Smooth muscle cell of bladder (primary cell): ENCODE data around the gene TAS2R19. TPM values are rescaled to one million over a fixed set of nuclear protein-coding genes. Genes with fewer than 3 reads are reported as not detected.

Experiments used
- total RNA-seq: library from RNA; depleted of rRNA; stranded (reverse); fragments of >200 nt; gene quantifications from 2 replicates; pipeline ENCODE4 v1.2.3, GENCODE V29; 2014

TAS2R19 gene, protein sequence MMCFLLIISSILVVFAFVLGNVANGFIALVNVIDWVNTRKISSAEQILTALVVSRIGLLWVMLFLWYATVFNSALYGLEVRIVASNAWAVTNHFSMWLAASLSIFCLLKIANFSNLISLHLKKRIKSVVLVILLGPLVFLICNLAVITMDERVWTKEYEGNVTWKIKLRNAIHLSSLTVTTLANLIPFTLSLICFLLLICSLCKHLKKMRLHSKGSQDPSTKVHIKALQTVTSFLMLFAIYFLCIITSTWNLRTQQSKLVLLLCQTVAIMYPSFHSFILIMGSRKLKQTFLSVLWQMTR
- total RNA-seq = 4.0 and 4.1 TPM in 2 replicates

GRCh38 chr12:11022520-11022919 lies at the start of gene TAS2R19:
TAS2R19 (minus strand) TSS chr12:11022620; CDS start chr12:11022571, 49 bp downstream.

GRCh38 chr12:11062194-11062593 lies 39.8 kb upstream of the TAS2R19 start, which contains the start of gene TAS2R46:
TAS2R46 (minus strand) TSS chr12:11062294; CDS start chr12:11062294, 0 bp downstream.

GRCh38 chr12:11031307-11031706 lies 8.9 kb upstream of the TAS2R19 start, which contains the start of gene TAS2R31:
TAS2R31 (minus strand) TSS chr12:11031407; CDS start chr12:11031335, 72 bp downstream.

GRCh38 chr12:10998204-10998603 lies 24.2 kb downstream of the TAS2R19 start, which contains the start of gene TAS2R20:
TAS2R20 (minus strand) TSS chr12:10998304; CDS start chr12:10997875, 429 bp downstream.

DNA sequence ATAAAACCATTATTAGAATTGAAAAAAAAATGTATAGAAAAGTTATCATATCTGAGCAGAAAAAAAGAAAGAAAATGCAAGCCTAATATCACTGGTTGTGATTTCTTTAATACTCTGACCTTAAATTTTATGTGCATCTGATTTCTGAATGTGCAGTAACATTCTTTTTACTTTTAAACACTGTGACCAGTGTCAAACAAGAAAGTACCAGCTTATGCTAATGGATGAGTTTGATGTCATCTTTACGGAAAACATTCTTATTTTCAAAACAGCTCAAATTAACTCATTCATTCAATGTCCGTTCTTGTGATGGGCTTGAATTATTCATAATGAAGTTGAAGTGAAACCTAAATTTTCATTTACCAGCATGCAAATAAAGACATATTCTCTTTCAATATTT lies 35.6 kb downstream of the TAS2R19 start, which contains the start of gene TAS2R50:
TSS of gene TAS2R50 (minus strand) at position 101 of the 400 bp plus-strand sequence. CDS start at position 49, 52 bp downstream.

Other genes with a start within 250 kb of the TAS2R19 start
- not detected in 2 replicates for gene TAS2R7, start 220.0 kb downstream of the TAS2R19 start, total RNA-seq
- not detected in 2 replicates for gene TAS2R8, start 215.3 kb downstream of the TAS2R19 start, total RNA-seq
- not detected in 2 replicates for gene TAS2R9, start 212.5 kb downstream of the TAS2R19 start, total RNA-seq
- 0.55 and 0.71 TPM in 2 replicates for gene TAS2R10, start 196.3 kb downstream of the TAS2R19 start, total RNA-seq
- 0.37 and 0.57 TPM in 2 replicates for gene PRR4, start 173.1 kb downstream of the TAS2R19 start, total RNA-seq
- gene PRH1, start 138.4 kb downstream of the TAS2R19 start, total RNA-seq = 11.2 and 16.6 TPM in 2 replicates
- gene TAS2R13, start 113.1 kb downstream of the TAS2R19 start, total RNA-seq = 0.65 and 0.85 TPM in 2 replicates
- 0.14 and 0.18 TPM in 2 replicates for gene PRH2, start 93.4 kb downstream of the TAS2R19 start, total RNA-seq
- gene TAS2R14, start 83.4 kb downstream of the TAS2R19 start, total RNA-seq = 1.7 and 2.4 TPM in 2 replicates
- 2.1 and 2.4 TPM in 2 replicates for gene TAS2R50, start 35.7 kb downstream of the TAS2R19 start, total RNA-seq
- 2.2 and 2.4 TPM in 2 replicates for gene TAS2R20, start 24.3 kb downstream of the TAS2R19 start, total RNA-seq
- gene TAS2R31, start 8.8 kb upstream of the TAS2R19 start, total RNA-seq = 2.4 and 3.7 TPM in 2 replicates
- gene TAS2R46, start 39.7 kb upstream of the TAS2R19 start, total RNA-seq = 1.3 and 1.8 TPM in 2 replicates
- 1.3 TPM in 1 of 2 replicates, not detected in the other for gene TAS2R43, start 69.7 kb upstream of the TAS2R19 start, total RNA-seq
- 2.9 and 3.3 TPM in 2 replicates for gene TAS2R30, start 112.0 kb upstream of the TAS2R19 start, total RNA-seq
- gene SMIM10L1, start 148.6 kb upstream of the TAS2R19 start, total RNA-seq = 4.7 and 5.3 TPM in 2 replicates
- gene TAS2R42, start 164.3 kb upstream of the TAS2R19 start, total RNA-seq = not detected in 2 replicates
- not detected in 2 replicates for gene PRB3, start 247.1 kb upstream of the TAS2R19 start, total RNA-seq